GM21390 (cell line): ENCODE results near the gene F7.
"Not testable (repeated sequence)": the region's sequence is repeated elsewhere in the genome, so short reads cannot be mapped to it uniquely, and the experiment has no call there.

Experiments used
- ATAC-seq: cut with Tn5 transposase; IDR thresholded peaks from one replicate; pipeline ENCODE4 v1.9.1; 2021; ENCODE audit not compliant: unreplicated experiment

The F7 gene

DNA sequence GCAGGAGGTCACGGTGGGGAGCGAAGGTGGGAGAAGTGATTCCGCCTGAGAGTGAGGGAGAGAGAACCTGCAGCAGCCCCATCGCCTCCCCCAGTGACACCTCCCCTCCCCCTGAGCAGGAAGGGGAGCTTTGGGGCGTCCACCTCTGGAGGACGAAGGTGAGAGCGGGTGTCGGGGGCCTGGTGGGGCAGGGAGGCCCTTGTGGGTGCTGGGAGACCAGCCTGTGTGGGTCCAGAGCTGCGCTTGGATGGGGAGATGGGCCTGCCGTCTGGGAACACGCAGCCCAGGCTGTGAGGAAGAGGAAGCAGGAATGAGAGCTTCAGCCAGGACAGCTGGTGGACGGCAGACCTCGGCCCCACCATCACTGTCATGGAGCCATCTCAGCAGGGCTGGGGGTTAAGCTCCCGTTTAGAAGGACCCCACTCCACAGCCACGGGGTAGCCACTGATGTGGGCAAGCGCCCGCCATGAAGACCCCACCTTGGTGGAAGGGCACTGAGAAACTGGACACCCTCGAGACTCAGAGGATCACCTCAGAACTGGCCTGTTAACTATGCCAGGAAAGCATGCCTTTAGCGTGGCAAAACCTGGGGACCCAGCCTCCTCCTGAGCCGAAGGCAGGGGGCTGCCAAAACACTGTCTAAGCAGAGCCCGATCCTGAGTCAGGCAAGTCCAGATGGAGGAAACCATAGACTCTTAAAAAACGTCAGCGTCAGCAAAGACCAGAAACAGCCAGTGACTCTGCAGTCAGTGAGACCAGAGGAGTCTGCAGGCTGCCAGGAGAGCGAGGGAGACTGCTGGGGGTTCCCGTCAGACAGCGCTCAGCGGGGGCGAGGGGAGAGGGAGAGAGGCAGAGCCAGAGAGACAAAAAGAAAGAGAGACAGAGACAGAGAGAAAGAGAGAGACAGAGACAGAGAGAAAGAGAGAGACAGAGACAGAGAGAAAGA, 46.4 kb downstream of the F7 start:
- ATAC-seq = no peak

DNA sequence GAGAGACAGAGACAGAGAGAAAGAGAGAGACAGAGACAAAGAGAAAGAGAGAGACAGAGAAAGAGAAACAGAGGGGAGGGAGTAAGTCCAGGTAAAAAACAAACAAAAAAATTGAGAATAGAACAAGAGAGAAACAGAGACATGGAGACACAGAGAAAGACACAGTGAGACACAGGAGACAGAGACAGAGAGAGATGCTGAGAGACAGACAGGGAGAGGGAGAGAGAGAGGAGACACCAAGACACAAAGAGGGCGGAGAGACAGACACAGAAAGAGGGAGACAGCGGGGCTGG, 47.0 kb downstream of the F7 start:
- no peak for ATAC-seq

DNA sequence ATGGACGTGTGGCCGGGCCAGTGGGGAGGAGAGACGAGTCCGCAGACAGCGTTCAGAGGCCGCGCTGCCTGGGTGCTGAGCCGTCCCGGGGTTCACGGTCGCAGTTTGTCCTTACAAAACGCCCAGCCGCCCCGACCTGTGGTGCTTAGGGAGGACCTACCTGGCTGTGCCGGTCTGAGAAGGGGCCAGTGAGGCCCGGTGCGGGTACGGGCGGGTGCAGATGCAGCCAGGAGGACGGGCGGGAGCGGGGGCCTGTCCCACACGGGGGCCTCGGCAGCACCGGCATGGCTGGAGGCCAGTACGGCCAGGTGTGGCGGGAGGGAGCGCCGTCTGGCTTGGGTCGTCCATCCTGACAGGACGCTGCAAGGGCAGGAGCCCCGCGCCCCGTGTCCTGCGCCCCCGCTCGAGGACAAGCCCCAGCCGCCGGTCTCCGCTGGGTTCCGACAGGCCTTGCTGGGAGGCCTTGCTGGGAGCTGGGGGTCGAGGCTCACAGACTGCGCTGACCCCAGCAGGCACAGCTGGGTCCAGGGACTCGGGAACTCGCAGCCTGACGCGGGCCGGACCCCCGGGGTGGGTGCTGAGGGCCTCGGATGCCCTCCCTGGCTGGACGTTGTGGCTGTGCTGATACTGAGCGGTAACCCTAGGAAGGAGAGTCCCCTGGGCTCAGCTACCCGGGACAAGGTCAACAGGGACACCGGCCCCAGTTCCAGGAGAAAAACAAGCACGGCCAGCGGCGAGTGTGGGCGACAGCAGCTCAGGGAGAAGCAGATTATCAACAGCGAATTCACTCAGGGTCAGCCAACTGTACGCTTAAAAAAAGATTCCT, 47.6 kb downstream of the F7 start:
- peak; percentile 28 for ATAC-seq

DNA sequence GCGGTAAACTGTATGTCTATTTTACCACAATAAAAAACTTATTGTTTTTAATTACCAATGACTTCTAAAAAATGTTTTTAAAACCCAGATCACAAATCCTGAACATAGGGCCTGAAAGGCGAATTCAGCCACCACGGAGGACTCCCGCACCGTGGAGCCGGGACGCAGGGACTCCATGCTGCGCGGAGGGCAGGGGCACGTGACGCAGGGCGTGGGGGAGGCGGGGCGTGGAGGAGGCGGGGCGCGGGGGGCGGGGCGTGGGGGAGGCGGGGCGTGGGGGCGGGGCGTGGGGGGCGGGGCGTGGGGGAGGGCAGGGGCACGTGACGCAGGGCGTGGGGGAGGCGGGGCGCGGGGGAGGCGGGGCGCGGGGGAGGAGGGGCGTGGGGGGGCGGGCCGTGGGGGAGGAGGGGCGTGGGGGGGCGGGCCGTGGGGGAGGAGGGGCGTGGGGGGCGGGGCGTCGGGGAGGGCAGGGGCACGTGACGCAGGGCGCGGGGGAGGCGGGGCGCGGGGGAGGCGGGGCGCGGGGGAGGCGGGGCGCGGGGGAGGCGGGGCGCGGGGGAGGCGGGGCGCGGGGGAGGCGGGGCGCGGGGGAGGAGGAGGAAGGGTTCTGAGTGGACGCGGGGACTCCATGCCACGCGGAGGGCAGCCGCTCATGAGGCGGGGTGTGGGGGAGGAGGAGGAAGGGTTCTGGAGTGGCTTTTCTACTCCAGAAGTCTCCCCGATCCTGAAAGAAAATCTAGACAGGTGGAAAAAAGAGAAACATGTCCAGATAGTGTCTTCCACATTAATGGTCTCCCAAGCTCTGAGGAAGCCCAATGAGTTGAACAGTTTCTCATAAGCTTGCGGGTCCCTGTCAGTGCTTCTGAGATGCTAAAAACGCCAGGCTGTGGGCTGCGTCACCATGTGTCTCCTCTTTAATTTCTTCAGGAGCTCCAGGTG, 48.5 kb downstream of the F7 start:
- peak; percentile 57 for ATAC-seq

DNA sequence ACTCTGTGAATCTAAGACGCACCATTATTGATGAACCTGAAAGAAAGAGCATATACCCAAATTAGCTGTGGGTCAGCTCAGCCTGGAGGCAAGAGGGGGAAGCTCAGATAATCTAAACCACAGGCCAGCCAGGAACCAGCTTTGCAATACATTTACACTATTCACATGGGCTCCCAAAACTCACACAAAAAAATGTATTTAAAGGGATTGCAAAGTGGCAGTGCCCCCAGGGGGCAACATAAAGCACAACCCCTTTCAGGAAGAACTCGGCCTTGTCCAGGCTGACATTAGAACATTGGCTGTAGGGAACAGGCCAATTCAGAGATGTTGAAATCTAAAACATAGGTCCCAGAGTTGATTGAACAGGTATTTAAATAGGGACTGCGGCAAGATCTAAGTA, 49.6 kb downstream of the F7 start:
- ATAC-seq = no peak

DNA sequence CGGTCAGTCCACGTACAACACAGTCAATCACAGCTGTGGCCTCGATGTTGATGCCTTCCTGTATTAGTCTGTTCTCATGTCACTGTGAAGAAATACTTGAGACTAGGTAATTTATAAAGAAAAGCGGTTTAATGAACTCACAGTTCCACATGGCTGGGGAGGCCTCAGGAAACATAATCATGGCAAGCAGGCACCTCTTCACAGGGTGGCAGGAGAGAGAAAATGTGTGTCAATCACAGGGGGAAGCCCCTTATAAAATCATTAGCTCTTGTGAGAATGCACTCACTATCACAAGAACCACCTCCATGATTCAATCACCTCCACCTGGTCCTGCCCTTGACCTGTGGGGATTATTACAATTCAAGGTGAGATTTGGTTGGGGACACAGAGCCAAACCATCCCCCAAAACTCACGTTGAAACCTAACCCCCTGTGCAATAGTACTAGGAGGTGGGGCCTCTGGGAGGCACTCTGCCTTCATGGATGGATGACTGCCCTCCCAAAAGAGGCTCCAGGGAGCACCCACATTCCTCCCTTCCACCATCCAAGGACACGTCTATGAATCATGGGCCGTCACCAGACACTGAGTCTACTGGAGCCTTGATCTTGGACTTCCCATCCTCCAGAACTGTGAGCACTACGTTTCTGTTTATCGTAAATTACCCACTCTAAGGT, 50.5 kb downstream of the F7 start:
- no peak for ATAC-seq

DNA sequence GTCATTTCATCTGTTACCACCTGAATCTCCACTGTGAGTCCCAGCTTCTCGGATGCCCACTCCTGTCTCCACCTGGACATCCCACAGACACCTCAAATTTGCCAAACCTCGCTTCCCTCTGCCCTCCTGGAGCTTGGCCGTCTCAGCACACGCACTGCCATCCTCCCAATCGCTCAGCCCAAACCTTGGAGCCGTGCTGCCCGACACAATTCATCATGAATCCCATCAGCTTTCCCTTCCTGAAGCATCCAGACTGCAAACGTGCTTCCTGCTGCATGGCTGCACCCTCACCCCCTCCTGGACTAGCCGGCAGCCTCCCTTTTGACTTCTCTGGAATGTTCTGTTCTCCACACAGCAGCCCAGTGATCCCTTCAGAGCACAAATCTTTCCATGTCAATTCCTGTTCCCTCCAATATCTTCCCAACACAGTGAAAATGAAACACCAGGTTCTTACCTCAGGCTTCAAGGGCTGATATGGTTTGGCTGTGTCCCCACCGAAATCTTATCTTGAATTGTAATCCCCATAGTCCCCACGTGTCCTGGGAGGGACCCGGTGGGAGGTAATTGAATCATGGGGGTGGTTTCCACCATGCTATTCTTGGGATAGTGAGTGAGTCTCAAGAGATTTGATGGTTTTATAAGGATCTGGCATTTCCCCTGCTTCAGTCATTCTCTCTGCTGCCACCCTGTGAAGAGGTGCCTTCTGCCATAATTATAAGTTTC, 51.8 kb downstream of the F7 start:
- no peak for ATAC-seq

DNA sequence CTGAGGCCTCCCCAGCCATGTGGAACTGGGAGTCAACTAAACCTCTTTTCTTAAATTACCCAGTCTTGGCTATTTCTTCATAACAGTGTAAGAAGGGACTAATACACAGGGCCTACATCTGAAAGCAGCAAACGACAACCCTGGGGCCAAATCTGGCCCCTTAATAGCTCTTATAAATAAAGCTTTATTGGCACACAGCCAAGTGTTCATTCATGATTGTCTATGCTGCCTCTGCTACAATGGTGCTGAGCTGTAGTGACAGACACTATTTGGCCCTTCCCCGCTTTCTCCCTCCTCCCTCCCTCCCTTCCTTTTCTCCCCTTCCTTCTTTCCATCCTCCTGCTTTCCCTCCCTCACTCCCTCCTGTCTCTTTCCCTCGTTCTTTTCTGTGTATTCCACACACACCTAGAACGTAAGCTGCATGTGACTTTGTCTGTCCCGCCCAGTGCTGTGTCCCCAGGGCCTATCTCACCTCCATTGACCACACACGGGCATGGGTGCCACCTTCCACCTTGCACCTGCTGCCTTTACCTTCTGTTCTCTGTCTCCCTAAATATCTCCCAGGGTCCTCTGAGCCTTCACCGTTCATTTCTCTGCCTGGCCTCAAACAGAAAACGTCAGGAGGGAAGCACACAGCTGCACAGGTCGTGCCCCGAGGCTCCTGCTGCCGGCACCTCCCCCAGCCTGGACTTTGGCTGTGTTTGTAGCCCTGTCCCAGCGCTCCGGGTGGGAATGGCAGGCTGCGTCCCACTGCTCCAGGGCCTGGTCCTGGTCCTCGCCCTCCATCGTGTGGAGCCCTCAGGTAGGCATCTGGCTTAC, 52.5 kb downstream of the F7 start, which contains the start of gene PROZ:
PROZ (plus strand) TSS at position 720 of the 819 bp plus-strand sequence; CDS start at position 733, 13 bp downstream.
- no peak for ATAC-seq

DNA sequence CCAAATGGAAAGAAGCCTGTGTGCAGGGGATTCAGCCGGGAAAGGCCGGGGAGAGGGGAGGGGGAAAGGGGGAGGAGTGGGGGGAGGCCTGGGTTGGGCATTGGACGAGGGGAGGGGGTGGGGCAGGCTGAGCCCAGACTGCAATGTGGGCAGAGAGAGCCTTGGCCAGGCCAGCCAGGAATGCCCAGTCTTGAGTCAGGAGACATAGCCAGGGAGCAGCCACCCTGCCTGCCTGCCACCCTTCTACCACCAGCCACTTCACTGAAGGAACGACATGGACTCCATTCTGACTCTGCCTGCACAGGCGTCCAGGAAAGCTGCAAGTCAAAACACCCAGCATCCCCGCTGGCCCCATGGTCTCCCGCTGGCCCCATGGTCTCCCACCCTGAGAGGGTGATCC, 53.4 kb downstream of the F7 start:
- ATAC-seq = no peak

DNA sequence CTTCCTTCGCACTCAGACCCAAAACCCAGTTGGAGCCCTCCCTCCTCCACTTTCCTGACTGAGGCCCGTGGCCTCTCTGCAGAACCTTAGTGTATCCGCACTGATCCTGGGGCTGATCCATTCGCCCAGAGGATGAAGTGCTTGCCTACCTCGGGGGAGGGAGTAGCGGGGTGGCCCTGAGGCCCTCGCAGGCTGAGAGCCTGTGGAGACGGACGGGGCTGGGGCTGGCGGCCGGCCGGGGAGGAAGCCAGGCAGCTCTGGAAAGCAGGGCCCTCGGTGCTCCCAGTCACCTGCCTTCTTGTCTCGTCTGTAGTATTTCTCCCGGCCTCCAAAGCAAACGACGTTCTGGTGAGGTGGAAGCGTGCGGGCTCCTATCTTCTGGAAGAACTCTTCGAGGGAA, 54.1 kb downstream of the F7 start:
- ATAC-seq = no peak

DNA sequence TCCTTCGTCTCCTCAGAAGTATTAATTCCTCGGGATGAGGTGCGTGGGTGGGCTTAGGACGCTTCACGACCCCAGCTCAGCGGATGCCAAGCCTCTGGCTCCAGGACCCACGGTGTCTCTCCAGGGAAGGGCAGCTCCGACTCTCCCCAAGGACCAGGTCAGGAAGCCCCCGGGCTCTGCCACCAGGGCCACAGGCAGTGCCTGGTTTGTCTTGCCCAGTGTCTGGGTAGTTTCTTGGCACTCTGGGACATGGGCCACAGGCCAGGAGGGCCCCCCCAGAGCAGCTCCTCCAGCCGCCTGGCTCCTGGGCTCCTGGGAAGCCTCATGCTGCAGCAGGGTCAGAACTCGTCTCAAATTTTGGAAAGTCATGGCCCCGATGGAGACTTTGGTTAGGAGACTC, 55.4 kb downstream of the F7 start:
- no peak for ATAC-seq

DNA sequence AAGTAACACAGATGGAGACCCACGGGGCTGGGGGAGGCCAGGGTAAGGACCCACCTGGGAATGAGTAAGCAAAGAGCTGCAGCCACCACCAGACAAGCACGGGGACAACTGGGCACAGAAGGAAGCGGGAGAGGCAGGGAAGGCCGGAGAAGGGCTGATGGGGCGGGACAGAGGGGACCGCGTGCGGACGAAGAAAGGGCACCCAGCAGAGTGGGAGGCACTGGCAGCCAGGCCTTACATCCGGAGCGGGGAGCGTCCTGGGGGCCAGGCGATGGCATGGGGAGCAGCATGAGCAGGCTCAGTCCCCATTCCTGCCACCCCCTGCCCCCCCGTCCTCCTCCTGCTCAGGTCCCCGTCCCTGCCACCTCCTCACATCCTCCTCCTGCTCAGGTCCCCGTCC, 55.8 kb downstream of the F7 start:
- ATAC-seq = no peak

DNA sequence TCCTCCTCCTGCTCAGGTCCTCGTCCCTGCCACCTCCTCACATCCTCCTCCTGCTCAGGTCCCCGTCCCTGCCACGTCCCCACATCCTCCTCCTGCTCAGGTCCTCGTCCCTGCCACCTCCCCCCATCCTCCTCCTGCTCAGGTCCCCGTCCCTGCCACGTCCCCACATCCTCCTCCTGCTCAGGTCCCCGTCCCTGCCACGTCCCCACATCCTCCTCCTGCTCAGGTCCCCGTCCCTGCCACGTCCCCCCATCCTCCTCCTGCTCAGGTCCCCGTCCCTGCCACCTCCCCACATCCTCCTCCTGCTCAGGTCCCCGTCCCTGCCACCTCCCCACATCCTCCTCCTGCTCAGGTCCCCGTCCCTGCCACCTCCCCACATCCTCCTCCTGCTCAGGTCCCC, 56.4 kb downstream of the F7 start:
- ATAC-seq = not testable (repeated sequence)

DNA sequence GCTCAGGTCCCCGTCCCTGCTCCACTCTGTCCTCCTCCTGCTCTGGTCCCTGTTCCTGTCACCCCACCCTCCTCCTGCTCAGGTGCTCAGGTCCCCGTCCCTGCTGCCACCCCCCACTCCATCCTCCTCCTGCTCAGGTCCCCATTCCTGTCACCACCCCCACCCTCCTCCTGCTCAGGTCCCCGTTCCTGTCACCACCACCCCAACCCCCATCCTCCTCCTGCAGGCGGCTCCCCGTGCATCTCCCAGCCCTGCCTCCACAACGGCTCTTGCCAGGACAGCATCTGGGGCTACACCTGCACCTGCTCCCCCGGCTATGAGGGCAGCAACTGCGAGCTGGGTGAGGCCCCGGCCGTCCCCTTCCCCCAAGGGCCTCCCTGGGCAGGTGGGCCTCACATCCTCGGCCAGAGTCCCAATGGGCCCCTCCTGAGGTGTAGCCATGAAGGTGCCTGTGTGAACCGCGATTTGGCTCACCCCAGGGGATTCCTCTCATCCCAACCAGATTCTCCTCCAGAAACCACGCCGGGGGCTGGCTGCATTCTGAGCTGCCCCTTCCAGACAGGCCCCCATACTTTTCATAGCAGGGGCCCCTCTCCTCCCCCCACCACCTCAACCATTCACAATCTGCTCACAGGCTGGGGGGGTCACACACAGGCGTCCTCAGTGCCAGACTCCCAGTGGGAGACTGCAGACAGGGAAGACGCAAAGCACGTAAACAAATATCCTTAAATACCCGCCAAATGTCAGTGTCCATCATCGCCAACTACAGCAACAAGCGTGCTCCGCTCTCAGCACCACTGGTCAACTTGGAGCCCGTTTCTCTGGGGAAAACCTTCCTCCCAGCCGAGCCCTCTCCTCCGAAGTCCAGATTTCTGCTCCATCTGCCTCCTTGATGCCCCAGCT, 57.4 kb downstream of the F7 start:
- no peak for ATAC-seq

DNA sequence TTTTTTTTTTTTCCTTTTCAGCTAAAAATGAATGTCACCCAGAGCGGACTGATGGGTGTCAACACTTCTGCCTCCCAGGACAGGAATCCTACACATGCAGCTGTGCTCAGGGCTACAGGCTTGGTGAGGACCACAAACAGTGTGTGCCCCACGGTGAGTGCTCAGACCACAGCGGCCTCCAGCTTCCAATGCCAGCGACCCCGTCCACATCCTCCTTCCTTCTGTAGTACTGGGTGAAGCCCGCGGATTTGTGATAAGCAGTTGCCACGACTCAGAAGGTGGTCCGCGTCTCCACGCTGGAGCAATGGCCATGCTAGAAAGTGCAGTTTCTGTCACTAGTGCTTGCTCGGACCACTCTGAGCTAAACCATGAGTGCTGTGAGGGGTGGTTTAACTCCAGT, 58.9 kb downstream of the F7 start:
- no peak for ATAC-seq

DNA sequence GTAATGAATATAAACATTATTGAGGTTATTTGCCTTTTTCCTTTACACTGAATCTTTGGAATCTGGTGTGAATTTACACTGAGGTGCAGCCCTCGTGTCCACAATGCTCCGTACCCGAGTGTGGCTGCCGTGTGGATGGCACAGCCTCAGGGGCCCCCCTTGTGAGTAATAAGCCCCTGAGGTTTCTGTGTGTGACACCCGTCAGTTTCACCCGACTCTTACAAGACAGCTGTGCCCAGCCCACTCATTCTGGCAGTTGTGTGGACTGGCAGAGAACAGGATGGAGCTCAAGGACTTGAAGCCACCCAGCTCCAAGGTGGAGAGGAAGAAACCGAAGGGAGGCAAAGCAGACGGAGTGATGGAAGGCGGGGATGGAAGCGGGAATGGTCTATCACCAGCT, 60.7 kb downstream of the F7 start:
- no peak for ATAC-seq

DNA sequence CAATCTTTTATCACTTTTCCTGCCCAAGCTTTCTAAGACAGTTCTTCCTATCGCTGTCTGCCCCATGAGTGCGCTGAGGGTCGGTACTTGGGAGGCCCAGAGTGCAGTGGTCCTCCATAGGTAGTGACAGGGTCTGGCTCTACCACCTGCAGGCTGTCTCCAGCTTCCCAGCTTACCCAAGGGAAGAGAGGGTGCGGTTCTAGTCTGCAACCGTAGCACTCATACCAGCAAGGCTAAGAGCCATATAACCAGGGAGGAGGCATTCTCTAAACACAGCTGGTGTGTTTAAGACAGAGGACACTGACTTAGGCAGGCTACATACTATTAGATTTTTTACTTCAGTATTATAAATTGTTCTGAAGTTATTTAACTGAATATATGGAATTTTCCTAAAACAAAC, 61.1 kb downstream of the F7 start:
- ATAC-seq = no peak

DNA sequence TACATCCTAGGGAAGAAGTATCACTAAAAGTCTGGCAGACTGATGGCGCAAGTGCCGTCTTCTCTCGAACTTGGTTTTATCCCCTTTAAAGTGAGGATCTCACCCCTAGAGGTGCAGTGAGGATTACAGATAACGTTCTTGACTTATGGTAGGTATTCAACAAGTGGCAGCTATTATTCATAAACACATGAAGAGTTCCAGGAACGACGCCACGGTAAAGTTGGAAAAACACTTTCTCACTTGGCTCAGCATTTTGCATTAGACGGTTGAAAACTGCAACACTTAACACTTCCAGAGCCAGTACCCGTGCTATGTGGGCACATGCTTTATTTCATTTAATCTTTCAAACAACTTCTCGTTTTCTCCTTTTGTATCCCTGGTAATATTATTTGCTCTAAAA, 61.6 kb downstream of the F7 start:
- no peak for ATAC-seq
